CD14-positive monocyte (primary cell): ENCODE results near the gene EMC8. TPM values are rescaled to one million over a fixed set of nuclear protein-coding genes. Genes with fewer than 3 reads are reported as not detected.

Experiments used
- DNase-seq, 3 donors: peaks; one replicate each; pipeline ENCODE4 v3.0.0-alpha.2; 2011 to 2022
- H2AFZ ChIP-seq: 2 replicates; pipeline ENCODE4 v1.6.0; 2012; ENCODE audit warnings: mild to moderate bottlenecking, low read depth, low read length, inconsistent platforms; ENCODE audit not compliant: insufficient read depth, poor library complexity, severe bottlenecking
- H3K27ac ChIP-seq, 2 donors: 1 replicate in 1 of 2; 2 replicates in 1 of 2; pipeline ENCODE4 v1.5.1; 2012 to 2013; ENCODE audit warnings: low read length in 2 of 2, control low read depth in 1 of 2, inconsistent platforms in 1 of 2, low read depth in 1 of 2, mild to moderate bottlenecking in 1 of 2
- H3K27me3 ChIP-seq, 2 donors: one replicate each; pipeline versions ENCODE4 v1.6.0 to v1.6.1; 2011 to 2013; ENCODE audit warnings: low read length in 2 of 2; ENCODE audit not compliant: control insufficient read depth in 2 of 2, insufficient read depth in 2 of 2
- H3K36me3 ChIP-seq, 2 donors: replicated peaks in 1 of 2; 1 replicate in 1 of 2; 2 replicates in 1 of 2; pipeline versions ENCODE4 v1.5.1 to v1.6.1; 2012 to 2013; ENCODE audit warnings: low read length in 2 of 2, control low read depth in 1 of 2, inconsistent platforms in 1 of 2, mild to moderate bottlenecking in 1 of 2; ENCODE audit not compliant: insufficient read depth in 2 of 2, control insufficient read depth in 1 of 2
- H3K4me1 ChIP-seq, 2 donors: 1 replicate in 1 of 2; 2 replicates in 1 of 2; pipeline versions ENCODE4 v1.5.1 to v1.6.1; 2012 to 2013; ENCODE audit warnings: low read length in 2 of 2, control low read depth in 1 of 2, inconsistent platforms in 1 of 2, mild to moderate bottlenecking in 1 of 2, moderate library complexity in 1 of 2; ENCODE audit not compliant: insufficient read depth in 2 of 2, control insufficient read depth in 1 of 2
- H3K4me2 ChIP-seq: replicated peaks from 2 replicates; pipeline ENCODE3; 2012; ENCODE audit warnings: low read length, moderate library complexity, mild to moderate bottlenecking; ENCODE audit not compliant: poor library complexity, severe bottlenecking; ENCODE audit errors: extremely low read depth
- H3K4me3 ChIP-seq, 3 experiments: fragments of 200-600 bp in 1 of 3; sonication (generic) in 1 of 3; replicated peaks in 1 of 3; 1 replicate in 2 of 3; 2 replicates in 1 of 3; pipeline ENCODE4 v1.5.1; 2011 to 2013; ENCODE audit warnings: low read length in 3 of 3, mild to moderate bottlenecking in 3 of 3, control low read depth in 2 of 3, low read depth in 2 of 3, inconsistent platforms in 1 of 3, moderate library complexity in 1 of 3
- H3K79me2 ChIP-seq: 2 replicates; pipeline ENCODE4 v1.6.0; 2012; ENCODE audit warnings: mild to moderate bottlenecking, control low read depth, inconsistent platforms, low read length, moderate library complexity; ENCODE audit not compliant: insufficient read depth
- H3K9ac ChIP-seq: 2 replicates; pipeline ENCODE4 v1.6.0; 2017; ENCODE audit warnings: low read length, mild to moderate bottlenecking; ENCODE audit not compliant: insufficient read depth, poor library complexity, severe bottlenecking
- H3K9me3 ChIP-seq, 2 donors: replicated peaks in 1 of 2; 1 replicate in 1 of 2; 2 replicates in 1 of 2; pipeline versions ENCODE4 v1.5.1 to v1.6.1; 2012 to 2013; ENCODE audit warnings: low read length in 2 of 2, control low read depth in 1 of 2; ENCODE audit not compliant: control insufficient read depth in 1 of 2, insufficient read depth in 1 of 2
- H4K20me1 ChIP-seq: 2 replicates; pipeline ENCODE4 v1.6.0; 2012; ENCODE audit warnings: mild to moderate bottlenecking, low read length, control low read depth, moderate library complexity; ENCODE audit not compliant: insufficient read depth
- H3K27ac Mint-ChIP-seq, 7 donors: one replicate each; pipeline ENCODE4 v1.8.0; 2020; ENCODE audit warnings: mild to moderate bottlenecking in 7 of 7, mixed read lengths in 7 of 7, moderate library complexity in 6 of 7, inconsistent platforms in 2 of 7
- H3K27me3 Mint-ChIP-seq, 3 donors: one replicate each; pipeline ENCODE4 v1.8.0; 2021 to 2022; ENCODE audit warnings: low read depth in 3 of 3, mild to moderate bottlenecking in 3 of 3, mixed read lengths in 3 of 3, moderate library complexity in 3 of 3, inconsistent platforms in 1 of 3
- H3K36me3 Mint-ChIP-seq, 2 donors: one replicate each; pipeline ENCODE4 v1.8.0; 2020; ENCODE audit warnings: mixed read lengths in 2 of 2, inconsistent platforms in 1 of 2, mild to moderate bottlenecking in 1 of 2
- H3K4me1 Mint-ChIP-seq: one replicate; pipeline ENCODE4 v1.8.0; 2020; ENCODE audit warnings: mild to moderate bottlenecking, mixed read lengths
- H3K4me3 Mint-ChIP-seq, 2 donors: one replicate each; pipeline ENCODE4 v1.8.0; 2020; ENCODE audit warnings: mild to moderate bottlenecking in 2 of 2, mixed read lengths in 2 of 2, moderate library complexity in 1 of 2
- H3K9me3 Mint-ChIP-seq, 7 donors: one replicate each; pipeline ENCODE4 v1.8.0; 2020 to 2022; ENCODE audit warnings: mixed read lengths in 7 of 7, mild to moderate bottlenecking in 6 of 7, moderate library complexity in 6 of 7, inconsistent platforms in 2 of 7
- CTCF ChIP-seq: fragments of 200-600 bp; IDR thresholded peaks from one replicate; pipeline ENCODE4 v1.8.0; 2022; ENCODE audit warnings: antibody characterized with exemption, mild to moderate bottlenecking
- WGBS: methylation state at CpG from one replicate; pipeline ENCODE4 v1.1.5; 2013; ENCODE audit warnings: missing lambda C conversion rate; ENCODE audit not compliant: insufficient coverage; 5-methylcytosine and 5-hydroxymethylcytosine counted together
- intact Hi-C, 2 donors: fragments of 100-400 bp; cut with micrococcal nuclease; formaldehyde crosslinking; loops; one replicate each; pipeline versions ENCODE4 v1.15.0 to v1.15.1; 2023
- polyA plus RNA-seq, 3 donors: library from polyadenylated mRNA; depleted of rRNA in 1 of 3; unstranded in 2 of 3; stranded (reverse) in 1 of 3; fragments of 300-500 nt in 2 of 3; fragments of >200 nt in 1 of 3; fragmentation: Illumina TruSeq in 2 of 3; gene quantifications; 1 replicate in 2 of 3; 2 replicates in 1 of 3; pipeline ENCODE4 v1.2.3, GENCODE V29; 2012 to 2021

Gene EMC8
- polyA plus RNA-seq, 3 donors: 28.2 to 30.0 (median 29.9) TPM

- H3K79me2 ChIP-seq: peaks cover 56% of the 10 kb centered on the region
- Mint-ChIP-seq H3K4me1 (peaks cover 86% of the 10 kb centered on the region), H3K4me3 (peak overlapping the region; percentile 75 to 90), H3K9me3 (peaks cover 0 to 2% (median 0%) of the 10 kb centered on the region in 7 donors), H3K27me3 (peaks cover 0 to 4% (median 0%) of the 10 kb centered on the region in 3 donors), H3K36me3 (no peaks in the 10 kb centered on the region), H3K27ac (peak overlapping the region; percentile 89 to 97 (median 96))
- intact Hi-C loops: loop anchor here in 1 of 2 donors (10.0 kb wide), 1 partner anchor 182 kb away; no protein-coding TSS in a partner anchor
- peak overlapping the region; percentile 22 to 72 (median 38) for H3K4me3 ChIP-seq
- H3K27ac ChIP-seq: peak overlapping the region; percentile 79 to 83
- 30% methylated on average over 7 of the region's 13 CpGs for WGBS
- no peaks in the 10 kb centered on the region for H3K36me3 ChIP-seq
- TF ChIP-seq CTCF: no peak
- H3K4me1 ChIP-seq: peaks cover 87 to 91% of the 10 kb centered on the region in 2 donors
- no peaks in the 10 kb centered on the region for H4K20me1 ChIP-seq
- peak overlapping the region; percentile 82 for H3K4me2 ChIP-seq
- H3K9ac ChIP-seq: peak overlapping the region; percentile 44
- H2AFZ ChIP-seq: peak overlapping the region; percentile 70
- H3K27me3 ChIP-seq: no peaks in the 10 kb centered on the region
- no peaks in the 10 kb centered on the region for H3K9me3 ChIP-seq
- peak; percentile 80 to 88 (median 87) for DNase-seq
These were observed 66.0 kb downstream of the EMC8 start for GRCh38 chr16:85733155-85733838.

- H3K36me3 Mint-ChIP-seq: peaks cover 11 to 13% of the 10 kb centered on the region in 2 donors
- intact Hi-C loops: loop anchor here in 1 of 2 donors (10.0 kb wide), 1 partner anchor 184 kb away; no protein-coding TSS in a partner anchor
- Histone ChIP-seq H3K79me2 (peaks cover 69% of the 10 kb centered on the region), H3K9ac (no peak overlapping the region), H3K36me3 (peaks cover under 1 to 9% of the 10 kb centered on the region in 2 donors), H3K4me3 (no peak overlapping the region), H3K4me1 (peaks cover 75 to 78% of the 10 kb centered on the region in 2 donors), H4K20me1 (no peaks in the 10 kb centered on the region), H3K27me3 (no peaks in the 10 kb centered on the region), H3K4me2 (no peak overlapping the region), H2AFZ (no peak overlapping the region), H3K27ac (peak overlapping the region in 1 of 2 donors; percentile 93), H3K9me3 (no peaks in the 10 kb centered on the region)
- H3K27me3 Mint-ChIP-seq: peaks cover 0 to 4% (median 0%) of the 10 kb centered on the region in 3 donors
- TF ChIP-seq CTCF: no peak
- H3K4me3 Mint-ChIP-seq: no peak overlapping the region
- no peak for DNase-seq
- 55% methylated on average over 4 of the region's 5 CpGs for WGBS
- peaks cover 0 to under 1% (median 0%) of the 10 kb centered on the region in 7 donors for H3K9me3 Mint-ChIP-seq
- peak overlapping the region in 6 of 7 donors; percentile 9 to 97 (median 72) for H3K27ac Mint-ChIP-seq
- H3K4me1 Mint-ChIP-seq: peaks cover 75% of the 10 kb centered on the region
These were observed 68.2 kb downstream of the EMC8 start for GRCh38 chr16:85731179-85731578.
